Measurements from ENCODE around the gene CADM2.

Gene CADM2

GRCh38 chr3:84968701-84969235, 10.0 kb downstream of the CADM2 start:
- H3K27ac ChIP-seq: no peak overlapping the region
- no peak for DNase-seq (ENCODE audit: low spot score)
- TF ChIP-seq CTCF (IDR thresholded peaks at IDR 0.05): no peak
- H3K4me3 ChIP-seq: no peak overlapping the region

- no peak overlapping the region for H3K27ac ChIP-seq
- no peak overlapping the region for H3K4me3 ChIP-seq
- no peak for TF ChIP-seq CTCF (IDR thresholded peaks at IDR 0.05)
- no peak for DNase-seq (ENCODE audit: low spot score)
These were observed 15.6 kb downstream of the CADM2 start for GRCh38 chr3:84974347-84974746.

- H3K27ac ChIP-seq: no peak overlapping the region
- no peak for DNase-seq (ENCODE audit: low spot score)
- no peak overlapping the region for H3K4me3 ChIP-seq
- TF ChIP-seq CTCF (IDR thresholded peaks at IDR 0.05): no peak
These were observed 18.2 kb downstream of the CADM2 start for GRCh38 chr3:84977021-84977420.

- TF ChIP-seq CTCF (IDR thresholded peaks at IDR 0.05): no peak
- Histone ChIP-seq H3K4me3 (no peak overlapping the region), H3K27ac (no peak overlapping the region)
- no peak for DNase-seq (ENCODE audit: low spot score)
These were observed 20.1 kb downstream of the CADM2 start for GRCh38 chr3:84978843-84979242.

- Histone ChIP-seq H3K4me3 (no peak overlapping the region), H3K27ac (no peak overlapping the region)
- no peak for DNase-seq (ENCODE audit: low spot score)
- no peak for TF ChIP-seq CTCF (IDR thresholded peaks at IDR 0.05)
These were observed 21.2 kb downstream of the CADM2 start for GRCh38 chr3:84980011-84980410.

- DNase-seq (ENCODE audit: low spot score): no peak
- no peak for TF ChIP-seq CTCF (IDR thresholded peaks at IDR 0.05)
- Histone ChIP-seq H3K4me3 (no peak overlapping the region), H3K27ac (no peak overlapping the region)
These were observed 21.7 kb downstream of the CADM2 start for GRCh38 chr3:84980456-84980855.

GRCh38 chr3:84983490-84983889, 24.7 kb downstream of the CADM2 start:
- H3K4me3 ChIP-seq: no peak overlapping the region
- DNase-seq (ENCODE audit: low spot score): no peak

More at GRCh38 chr3:84983490-84983889, 24.7 kb downstream of the CADM2 start:
- TF ChIP-seq CTCF (IDR thresholded peaks at IDR 0.05): no peak
- no peak overlapping the region for H3K27ac ChIP-seq

Data from coronary artery (tissue), 2 donors.